Measurements from ENCODE around the gene MARCO. TPM values are rescaled to one million over a fixed set of nuclear protein-coding genes. Genes with fewer than 3 reads are reported as not detected.

The MARCO gene
- total and polyA plus RNA-seq, 2 of the 8 experiments (the other 6 are each of a cell fraction or from before 2014, with no cell fraction given) = not detected

DNA sequence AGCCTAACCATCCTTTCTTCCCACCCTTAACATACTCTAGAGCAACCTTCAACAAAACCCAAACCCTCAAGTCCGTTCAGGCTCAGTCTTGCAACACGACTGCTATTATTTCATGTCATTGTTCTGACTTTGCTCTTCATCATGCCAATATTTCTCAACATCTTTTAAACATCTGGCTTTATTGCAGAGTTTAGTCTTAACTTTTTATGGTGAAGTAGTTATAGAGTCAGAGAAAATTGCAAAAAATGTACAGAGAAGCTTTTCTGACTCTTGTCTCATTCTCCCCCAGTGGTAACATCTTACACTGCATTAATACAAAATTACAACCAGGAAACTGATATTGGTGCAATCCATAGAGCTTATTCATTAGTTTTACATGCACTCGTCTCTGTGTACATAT, 3.9 kb downstream of the MARCO start:
- DNase-seq (ENCODE audit: low read depth in 1 of 2, low spot score in 2 of 2) (no peak), FAIRE-seq (no peak)
- H3K14ac ChIP-seq (ENCODE audit: insufficient read length) = no peak overlapping the region
- H3K79me1 ChIP-seq (ENCODE audit: low read depth, low read length) = no peaks in the 10 kb centered on the region
- no peak overlapping the region for H3K4me2 ChIP-seq (ENCODE audit: insufficient read depth in 1 of 2, low read depth in 2 of 2, low read length in 2 of 2)
- no peak overlapping the region for H2BK20ac ChIP-seq (ENCODE audit: low read length)
- H3K4me1 ChIP-seq (replicated peaks in 1 of 4; ENCODE audit: control insufficient read depth in 3 of 4, insufficient read depth in 4 of 4, low read length in 3 of 4) = no peaks in the 10 kb centered on the region
- H3K56ac ChIP-seq (replicated peaks; ENCODE audit: insufficient read length, low read depth, low read length) = no peak overlapping the region
- ChIA-PET CTCF (ENCODE audit: partially characterized antibody) (interaction anchor here (0.8 kb wide), 1 partner anchor 181 kb away, joined by 4 read pairs; no protein-coding TSS in a partner anchor), POLR2A (ENCODE audit: partially characterized antibody) (no interaction called here)
- H4K20me1 ChIP-seq (replicated peaks in 1 of 2; ENCODE audit: control insufficient read depth in 1 of 2, insufficient read depth in 2 of 2, low read length in 2 of 2) = no peaks in the 10 kb centered on the region
- no peaks in the 10 kb centered on the region for H3K27me3 ChIP-seq (replicated peaks in 1 of 4; ENCODE audit: control insufficient read depth in 3 of 4, extremely low read depth in 1 of 4, insufficient read depth in 3 of 4, low read length in 3 of 4)
- H2AFZ ChIP-seq (ENCODE audit: low read length) = no peak overlapping the region
- H3K4ac ChIP-seq (replicated peaks; ENCODE audit: insufficient read length, low read depth, low read length) = no peak overlapping the region
- no peaks in the 10 kb centered on the region for H3K79me2 ChIP-seq (ENCODE audit: control insufficient read depth in 1 of 2, insufficient read depth in 2 of 2, low read length in 2 of 2)
- no peak overlapping the region for H2BK15ac ChIP-seq (ENCODE audit: low read length)
- H3K23me2 ChIP-seq (ENCODE audit: low read depth, low read length) = no peaks in the 10 kb centered on the region
- no peak overlapping the region for H2BK5ac ChIP-seq (ENCODE audit: low read depth, low read length)
- no peaks in the 10 kb centered on the region for H3K36me3 ChIP-seq (ENCODE audit: control insufficient read depth in 2 of 4, insufficient read depth in 4 of 4, low read length in 3 of 4)
- H3K4me3 ChIP-seq (ENCODE audit: extremely low read depth in 1 of 4, insufficient read depth in 2 of 4, low read depth in 3 of 4, low read length in 4 of 4) = no peak overlapping the region
- no peak overlapping the region for H2BK12ac ChIP-seq (ENCODE audit: low read depth, low read length)
- H2AK5ac ChIP-seq (ENCODE audit: low read depth, low read length) = no peak overlapping the region
- H3K9ac ChIP-seq (replicated peaks in 1 of 4; ENCODE audit: extremely low read depth in 1 of 4, low read depth in 3 of 4, low read length in 3 of 4) = no peak overlapping the region
- no peak overlapping the region for H4K5ac ChIP-seq (ENCODE audit: insufficient read length, low read depth, low read length)
- no peak overlapping the region for H4K8ac ChIP-seq (ENCODE audit: extremely low read depth, insufficient read depth, low read length)
- no peaks in the 10 kb centered on the region for H3K9me3 ChIP-seq (ENCODE audit: insufficient read depth in 2 of 2, low read depth in 1 of 2, low read length in 1 of 2)
- H3K27ac ChIP-seq (ENCODE audit: low read depth, low read length) = no peak overlapping the region
- 89% methylated on average over 3 of the region's 3 CpGs; no CpG with 5 or more reads in 1 of the 2 experiments for WGBS, 2 experiments (ENCODE audit: extremely low coverage in 1 of 2, insufficient coverage in 1 of 2, insufficient read length in 1 of 2, insufficient replicate concordance in 2 of 2, low coverage in 1 of 2, low lambda C conversion rate in 2 of 2, missing lambda C conversion rate in 1 of 2)
- H4K91ac ChIP-seq (replicated peaks; ENCODE audit: insufficient read length, low read length) = no peak overlapping the region
- H2BK120ac ChIP-seq (replicated peaks; ENCODE audit: low read depth, low read length) = no peak overlapping the region
- H3K18ac ChIP-seq (ENCODE audit: extremely low read depth, low read length) = no peak overlapping the region
- H3K23ac ChIP-seq (ENCODE audit: insufficient read length) = no peak overlapping the region
- TF ChIP-seq HDAC6 (IDR thresholded peaks at IDR 0.05; ENCODE audit: low read depth, low read length) (no peak), CREB1 (IDR thresholded peaks at IDR 0.05) (no peak), HDAC2 (IDR thresholded peaks at IDR 0.05; ENCODE audit: borderline replicate concordance in 1 of 2, low read depth in 2 of 2, low read length in 2 of 2) (no peak), RAD21 (IDR thresholded peaks at IDR 0.05 in 1 of 2, conservative IDR thresholded peaks at IDR 0.05 in 1 of 2; ENCODE audit: low read depth in 2 of 2, low read length in 2 of 2) (no peak), GTF2F1 (IDR thresholded peaks at IDR 0.05; ENCODE audit: borderline replicate concordance, low read depth, low read length) (no peak), KDM4A (IDR thresholded peaks at IDR 0.05; ENCODE audit: low read depth, low read length, severe bottlenecking) (no peak), CHD1 (IDR thresholded peaks at IDR 0.05; ENCODE audit: low read depth, low read length) (no peak), KDM1A (IDR thresholded peaks at IDR 0.05; ENCODE audit: borderline replicate concordance, low read length) (no peak), BRCA1 (IDR thresholded peaks at IDR 0.05; ENCODE audit: low read depth, low read length) (no peak), CBX5 (IDR thresholded peaks at IDR 0.05; ENCODE audit: low read depth, low read length) (no peak), PHF8 (conservative IDR thresholded peaks at IDR 0.05; ENCODE audit: low read depth, low read length) (no peak), SP1 (IDR thresholded peaks at IDR 0.05; ENCODE audit: low read depth, low read length) (no peak), POLR2AphosphoS5 (IDR thresholded peaks at IDR 0.05; ENCODE audit: low read depth, low read length) (no peak)
- TF ChIP-seq, protein P1, sequence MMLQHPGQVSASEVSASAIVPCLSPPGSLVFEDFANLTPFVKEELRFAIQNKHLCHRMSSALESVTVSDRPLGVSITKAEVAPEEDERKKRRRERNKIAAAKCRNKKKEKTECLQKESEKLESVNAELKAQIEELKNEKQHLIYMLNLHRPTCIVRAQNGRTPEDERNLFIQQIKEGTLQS (IDR thresholded peaks at IDR 0.05; ENCODE audit: insufficient read depth, low read depth, low read length) = no peak

Data from H1 (cell line).